Measurements from ENCODE around the gene PARD3B.
"Not testable (repeated sequence)": the region's sequence is repeated elsewhere in the genome, so short reads cannot be mapped to it uniquely, and the experiment has no call there.

- TF ChIP-seq EZH2phosphoT487 (IDR thresholded peaks at IDR 0.05; ENCODE audit: low read length); EZH2 (optimal IDR thresholded peaks at IDR 0.05; ENCODE audit: low read depth, low read length): not testable (repeated sequence)
- TF ChIP-seq, protein P1, sequence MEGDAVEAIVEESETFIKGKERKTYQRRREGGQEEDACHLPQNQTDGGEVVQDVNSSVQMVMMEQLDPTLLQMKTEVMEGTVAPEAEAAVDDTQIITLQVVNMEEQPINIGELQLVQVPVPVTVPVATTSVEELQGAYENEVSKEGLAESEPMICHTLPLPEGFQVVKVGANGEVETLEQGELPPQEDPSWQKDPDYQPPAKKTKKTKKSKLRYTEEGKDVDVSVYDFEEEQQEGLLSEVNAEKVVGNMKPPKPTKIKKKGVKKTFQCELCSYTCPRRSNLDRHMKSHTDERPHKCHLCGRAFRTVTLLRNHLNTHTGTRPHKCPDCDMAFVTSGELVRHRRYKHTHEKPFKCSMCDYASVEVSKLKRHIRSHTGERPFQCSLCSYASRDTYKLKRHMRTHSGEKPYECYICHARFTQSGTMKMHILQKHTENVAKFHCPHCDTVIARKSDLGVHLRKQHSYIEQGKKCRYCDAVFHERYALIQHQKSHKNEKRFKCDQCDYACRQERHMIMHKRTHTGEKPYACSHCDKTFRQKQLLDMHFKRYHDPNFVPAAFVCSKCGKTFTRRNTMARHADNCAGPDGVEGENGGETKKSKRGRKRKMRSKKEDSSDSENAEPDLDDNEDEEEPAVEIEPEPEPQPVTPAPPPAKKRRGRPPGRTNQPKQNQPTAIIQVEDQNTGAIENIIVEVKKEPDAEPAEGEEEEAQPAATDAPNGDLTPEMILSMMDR (IDR thresholded peaks at IDR 0.05; ENCODE audit: low read length): not testable (repeated sequence)
Observed at GRCh38 chr2:205218816-205219215, 673.5 kb downstream of the PARD3B start.

Measured in MM.1S (cell line).